Psoas muscle (tissue), 8 donors: ENCODE data around the gene AK4. TPM values are rescaled to one million over a fixed set of nuclear protein-coding genes. Genes with fewer than 3 reads are reported as not detected.

Source experiments
- ATAC-seq, 4 donors: fragments of 200-7000 bp; cut with Tn5 transposase; one replicate each; pipeline ENCODE4 v1.9.1; 2020; ENCODE audit warnings: moderate library complexity in 3 of 4, mild to moderate bottlenecking in 2 of 4
- DNase-seq, 2 donors: peaks; one replicate each; pipeline ENCODE4 v3.0.0-alpha.2; 2020
- H3K27ac ChIP-seq: fragments of 200-600 bp; one replicate; pipeline ENCODE4 v1.8.0; 2022
- H3K27me3 ChIP-seq, 3 donors: fragments of 200-600 bp in 1 of 3; one replicate each; pipeline versions ENCODE4 v1.6.1 to v1.8.0; 2013 to 2022; ENCODE audit warnings: low read length in 2 of 3, mild to moderate bottlenecking in 2 of 3, moderate library complexity in 1 of 3; ENCODE audit not compliant: insufficient read depth in 3 of 3
- H3K36me3 ChIP-seq, 2 donors: fragments of 200-600 bp in 1 of 2; one replicate each; pipeline versions ENCODE4 v1.6.1 to v1.8.0; 2013 to 2022; ENCODE audit warnings: low read depth in 1 of 2, mild to moderate bottlenecking in 1 of 2, moderate library complexity in 1 of 2; ENCODE audit not compliant: insufficient read depth in 1 of 2
- H3K4me1 ChIP-seq: fragments of 200-600 bp; one replicate; pipeline ENCODE4 v1.8.0; 2022
- H3K4me3 ChIP-seq: fragments of 200-600 bp; one replicate; pipeline ENCODE4 v1.8.0; 2022; ENCODE audit warnings: mild to moderate bottlenecking
- H3K9me3 ChIP-seq: fragments of 200-600 bp; one replicate; pipeline ENCODE4 v1.8.0; 2022
- whole genome bisulfite sequencing, 3 donors: extraction: QIAGEN DNeasy Blood & Tissue Kit; methylation state at CpG; one replicate each; pipeline versions ENCODE4 v1.1.6 to v1.1.7; 2013; 5-methylcytosine and 5-hydroxymethylcytosine counted together
- intact Hi-C, 2 donors: fragments of 100-400 bp; cut with DNase I; formaldehyde crosslinking; loops; one replicate each; pipeline versions ENCODE4 v1.11.0 to v1.14.2; 2022
- polyA plus RNA-seq, 3 donors: library from polyadenylated mRNA; stranded (reverse); fragments of 200-250 nt; gene quantifications; one replicate each; pipeline ENCODE4 v1.2.3, GENCODE V29; 2013
- total RNA-seq, 4 donors: library from RNA; stranded (reverse); fragmentation: NEBNext Ultra II Directional in 2 of 4; extraction: Animal tissue kit (Norgen Biotek cat#: 25700) in 2 of 4; gene quantifications; one replicate each; pipeline versions ENCODE4 v1.2.1 to v1.2.4, GENCODE V29; 2021 to 2023
- TF ChIP-seq, protein P1 (sequence below): fragments of 200-600 bp; IDR thresholded peaks from one replicate; pipeline ENCODE4 v1.8.0; 2022; ENCODE audit warnings: antibody characterized with exemption
- donor health status: healthy with polysubstance abuse.
- donor health status: DM: no; HTN: no; CAD: no; lungs with moderate emphysema.
- donor health status: Bipolar disorder and iron deficiency.
- donor health status: healthy.
- donor health status: DM: yes; HTN: yes; CAD: no.
- donor health status: DM: no; HTN: no; CAD: no.
- donor health status: DM: no; HTN: no; CAD: no.
- donor health status: DM: yes; HTN: yes; CAD: no.

AK4 gene
- total and polyA plus RNA-seq, 7 donors: 0.37 to 29.0 (median 1.4) TPM

DNA sequence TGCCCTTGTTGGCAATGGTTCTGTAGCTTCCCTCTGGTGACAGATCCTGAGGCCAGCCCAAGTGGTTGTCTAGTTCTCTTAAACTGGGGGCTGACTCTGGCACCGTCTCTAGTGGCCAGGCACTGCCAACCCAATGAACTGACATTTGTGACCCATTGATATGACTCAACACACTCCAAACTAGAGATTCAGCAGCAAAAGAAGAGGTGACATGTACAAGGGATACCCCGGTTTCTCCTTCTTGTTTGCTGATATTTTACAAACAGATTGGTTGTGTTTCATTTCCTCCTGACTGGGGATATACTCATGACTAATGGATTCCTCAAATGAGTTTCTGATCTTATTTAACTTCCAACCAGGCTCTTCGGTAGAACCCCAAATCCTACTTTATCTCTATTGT lies 95.5 kb downstream of the AK4 start:
- H3K36me3 ChIP-seq: no peaks in the 10 kb centered on the region
- no peaks in the 10 kb centered on the region for H3K9me3 ChIP-seq
- WGBS, 3 donors: 83 to 86% (median 83%) methylated on average over 3 of the region's 3 CpGs
- ATAC-seq: no peak
- no peaks in the 10 kb centered on the region for H3K4me1 ChIP-seq
- DNase-seq: no peak
- TF ChIP-seq, protein P1, sequence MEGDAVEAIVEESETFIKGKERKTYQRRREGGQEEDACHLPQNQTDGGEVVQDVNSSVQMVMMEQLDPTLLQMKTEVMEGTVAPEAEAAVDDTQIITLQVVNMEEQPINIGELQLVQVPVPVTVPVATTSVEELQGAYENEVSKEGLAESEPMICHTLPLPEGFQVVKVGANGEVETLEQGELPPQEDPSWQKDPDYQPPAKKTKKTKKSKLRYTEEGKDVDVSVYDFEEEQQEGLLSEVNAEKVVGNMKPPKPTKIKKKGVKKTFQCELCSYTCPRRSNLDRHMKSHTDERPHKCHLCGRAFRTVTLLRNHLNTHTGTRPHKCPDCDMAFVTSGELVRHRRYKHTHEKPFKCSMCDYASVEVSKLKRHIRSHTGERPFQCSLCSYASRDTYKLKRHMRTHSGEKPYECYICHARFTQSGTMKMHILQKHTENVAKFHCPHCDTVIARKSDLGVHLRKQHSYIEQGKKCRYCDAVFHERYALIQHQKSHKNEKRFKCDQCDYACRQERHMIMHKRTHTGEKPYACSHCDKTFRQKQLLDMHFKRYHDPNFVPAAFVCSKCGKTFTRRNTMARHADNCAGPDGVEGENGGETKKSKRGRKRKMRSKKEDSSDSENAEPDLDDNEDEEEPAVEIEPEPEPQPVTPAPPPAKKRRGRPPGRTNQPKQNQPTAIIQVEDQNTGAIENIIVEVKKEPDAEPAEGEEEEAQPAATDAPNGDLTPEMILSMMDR: no peak
- H3K4me3 ChIP-seq: no peak overlapping the region
- H3K27ac ChIP-seq: no peak overlapping the region
- H3K27me3 ChIP-seq: peaks cover 0 to 5% (median 0%) of the 10 kb centered on the region in 3 donors
- intact Hi-C loops: no loop called here

DNA sequence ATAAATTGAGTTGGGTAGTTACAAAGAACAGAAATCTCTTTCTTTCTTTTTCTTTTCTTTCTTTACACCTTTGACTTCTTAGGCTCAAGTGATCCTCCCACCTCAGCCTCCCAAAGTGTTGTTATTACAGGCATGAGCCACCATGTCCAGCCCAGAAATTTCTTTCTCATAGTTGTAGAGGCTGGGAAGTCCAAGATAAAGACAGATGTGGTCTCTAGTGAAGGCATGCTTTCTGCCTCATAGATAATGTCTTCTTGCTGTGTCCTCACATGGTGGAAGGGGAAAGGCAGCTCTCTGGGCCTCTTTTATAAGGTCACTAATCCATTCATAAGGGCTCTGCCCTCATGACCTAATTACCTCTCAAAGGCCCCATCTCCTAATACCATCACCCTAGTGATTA lies 97.3 kb downstream of the AK4 start:
- DNase-seq (no peak), ATAC-seq (no peak)
- intact Hi-C loops: no loop called here
- no peaks in the 10 kb centered on the region for H3K4me1 ChIP-seq
- no peaks in the 10 kb centered on the region for H3K36me3 ChIP-seq
- H3K9me3 ChIP-seq: no peaks in the 10 kb centered on the region
- TF ChIP-seq, protein P1: no peak
- no peak overlapping the region for H3K27ac ChIP-seq
- H3K27me3 ChIP-seq: peaks cover 0 to 5% (median 0%) of the 10 kb centered on the region in 3 donors
- no peak overlapping the region for H3K4me3 ChIP-seq

DNA sequence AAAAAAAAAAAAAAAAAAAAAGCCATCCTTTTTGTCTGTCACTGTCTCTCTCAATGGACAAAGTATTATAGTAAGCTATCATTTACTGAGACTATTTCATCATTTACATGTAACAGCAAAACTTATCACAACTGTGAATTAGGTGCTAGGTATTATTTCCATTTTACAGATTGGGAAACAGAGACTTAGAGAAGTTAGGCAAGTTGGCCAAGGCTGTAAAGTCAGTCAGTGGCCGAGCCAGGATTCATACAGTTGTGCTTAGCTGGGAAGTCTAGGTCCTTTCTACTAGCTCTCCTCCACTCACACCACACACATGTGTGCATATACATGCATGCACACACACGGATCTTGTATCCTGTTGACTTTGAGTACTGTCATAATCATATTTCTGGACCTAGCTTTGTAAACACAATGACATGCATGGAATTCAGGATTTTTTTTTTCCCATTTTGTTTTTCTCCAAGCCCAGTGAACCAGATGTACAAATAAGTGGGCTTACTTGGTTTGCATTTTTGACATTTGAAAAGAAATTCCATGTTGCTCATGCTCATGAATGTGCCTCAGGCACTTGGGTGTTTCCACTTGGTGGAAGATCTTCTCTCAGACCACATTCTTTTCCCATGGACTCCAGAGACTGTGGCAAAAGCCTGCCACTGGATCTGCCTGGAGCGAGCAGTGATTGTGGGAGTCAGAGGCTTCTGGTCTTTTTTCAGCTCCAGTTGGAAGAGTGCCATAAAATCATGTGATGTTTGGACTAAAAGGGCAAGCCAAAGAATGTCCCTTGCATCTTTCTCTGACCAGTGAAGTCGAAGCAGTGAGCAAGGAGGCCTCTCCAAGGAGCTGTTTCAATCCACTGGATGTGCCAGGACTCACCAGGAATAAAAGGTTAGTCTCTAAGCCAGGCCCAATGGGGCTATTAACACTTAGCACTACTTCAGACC lies 99.7 kb downstream of the AK4 start:
- H3K27me3 ChIP-seq: peaks cover 0 to 5% (median 0%) of the 10 kb centered on the region in 3 donors
- TF ChIP-seq, protein P1: no peak
- no peak overlapping the region for H3K27ac ChIP-seq
- ATAC-seq (no peak), DNase-seq (no peak)
- H3K4me1 ChIP-seq: no peaks in the 10 kb centered on the region
- no peaks in the 10 kb centered on the region for H3K9me3 ChIP-seq
- no peaks in the 10 kb centered on the region for H3K36me3 ChIP-seq
- H3K4me3 ChIP-seq: no peak overlapping the region
- 32 to 44% (median 37%) methylated on average over 4 of the region's 4 CpGs for WGBS, 3 donors
- intact Hi-C loops: no loop called here

DNA sequence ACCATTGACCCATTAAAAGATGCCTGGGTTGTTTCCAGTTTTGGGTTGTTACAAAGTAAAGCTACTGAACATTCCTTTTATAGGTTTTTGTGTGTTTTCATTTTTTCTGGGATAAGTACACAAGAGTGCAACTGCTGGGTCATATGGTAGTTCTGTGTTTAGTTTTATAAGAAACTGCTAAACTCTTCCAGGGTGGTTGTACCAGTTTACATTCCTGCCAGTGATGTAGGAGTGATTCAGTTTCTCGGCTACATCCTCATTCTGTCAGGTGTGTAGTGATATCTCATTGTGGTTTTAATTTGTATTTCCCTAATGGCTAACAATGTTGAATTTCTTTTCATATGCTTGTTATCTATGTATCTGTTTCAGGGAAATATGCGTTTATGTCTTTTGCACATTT lies 102.8 kb downstream of the AK4 start:
- Histone ChIP-seq H3K27me3 (no peaks in the 10 kb centered on the region), H3K9me3 (no peaks in the 10 kb centered on the region), H3K27ac (no peak overlapping the region), H3K4me3 (no peak overlapping the region), H3K36me3 (no peaks in the 10 kb centered on the region), H3K4me1 (no peaks in the 10 kb centered on the region)
- DNase-seq (no peak), ATAC-seq (no peak)
- TF ChIP-seq, protein P1: no peak
- WGBS, 3 donors: 82 to 86% (median 85%) methylated on average over 2 of the region's 2 CpGs
- intact Hi-C loops: loop anchor here in 1 of 2 donors (10.0 kb wide), 1 partner anchor 174 kb away; the partner anchor contains the start of genes LEPR and LEPROT
